Stomach (tissue), 4 donors: ENCODE results near the gene CTIF.

Experiments used
- EP300 ChIP-seq: sonication (generic); formaldehyde crosslinking; IDR thresholded peaks from one replicate; pipeline ENCODE4 v1.6.1; 2017; ENCODE audit warnings: antibody characterized with exemption
- POLR2A ChIP-seq, 4 donors: fragments of 450-650 bp; IDR thresholded peaks; one replicate each; pipeline ENCODE4 v1.6.1; 2016; ENCODE audit warnings: antibody characterized with exemption in 4 of 4, control low read depth in 2 of 4, mild to moderate bottlenecking in 1 of 4, moderate library complexity in 1 of 4
- POLR2AphosphoS5 ChIP-seq, 3 donors: sonication (generic); formaldehyde crosslinking; IDR thresholded peaks; one replicate each; pipeline ENCODE4 v1.6.1; 2016; ENCODE audit warnings: antibody characterized with exemption in 3 of 3
- TF ChIP-seq, protein P1 (sequence below), 7 experiments: fragments of 450-650 bp in 4 of 7; fragments of 200-600 bp in 3 of 7; sonication (generic) in 3 of 7; IDR thresholded peaks; one replicate each; pipeline ENCODE4 v1.5.1; 2016 to 2019; ENCODE audit warnings: antibody characterized with exemption in 7 of 7, control low read depth in 2 of 7, mild to moderate bottlenecking in 1 of 7

DNA sequence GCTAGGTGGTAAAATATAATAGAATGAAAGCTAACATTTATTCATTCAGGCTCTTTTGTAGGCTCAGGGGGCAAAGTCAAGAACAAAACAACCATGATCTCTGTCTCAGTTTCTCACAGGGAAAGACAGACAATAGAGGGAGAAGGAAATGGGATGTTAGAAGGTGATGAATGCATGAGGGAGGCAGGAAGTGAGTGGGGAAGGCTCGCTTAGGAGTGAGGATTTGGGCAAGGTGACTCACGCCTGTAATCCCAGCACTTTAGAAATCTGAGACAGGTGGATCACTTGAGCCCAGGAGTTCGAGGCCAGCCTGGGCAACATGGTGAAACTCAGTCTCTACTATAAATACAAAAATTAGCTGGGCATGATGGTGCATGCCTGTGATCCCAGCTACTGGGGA lies 88.4 kb downstream of the CTIF start:
- no peak for TF ChIP-seq POLR2AphosphoS5 (IDR thresholded peaks at IDR 0.05)
- TF ChIP-seq POLR2A (IDR thresholded peaks at IDR 0.05) = no peak
- TF ChIP-seq, protein P1, sequence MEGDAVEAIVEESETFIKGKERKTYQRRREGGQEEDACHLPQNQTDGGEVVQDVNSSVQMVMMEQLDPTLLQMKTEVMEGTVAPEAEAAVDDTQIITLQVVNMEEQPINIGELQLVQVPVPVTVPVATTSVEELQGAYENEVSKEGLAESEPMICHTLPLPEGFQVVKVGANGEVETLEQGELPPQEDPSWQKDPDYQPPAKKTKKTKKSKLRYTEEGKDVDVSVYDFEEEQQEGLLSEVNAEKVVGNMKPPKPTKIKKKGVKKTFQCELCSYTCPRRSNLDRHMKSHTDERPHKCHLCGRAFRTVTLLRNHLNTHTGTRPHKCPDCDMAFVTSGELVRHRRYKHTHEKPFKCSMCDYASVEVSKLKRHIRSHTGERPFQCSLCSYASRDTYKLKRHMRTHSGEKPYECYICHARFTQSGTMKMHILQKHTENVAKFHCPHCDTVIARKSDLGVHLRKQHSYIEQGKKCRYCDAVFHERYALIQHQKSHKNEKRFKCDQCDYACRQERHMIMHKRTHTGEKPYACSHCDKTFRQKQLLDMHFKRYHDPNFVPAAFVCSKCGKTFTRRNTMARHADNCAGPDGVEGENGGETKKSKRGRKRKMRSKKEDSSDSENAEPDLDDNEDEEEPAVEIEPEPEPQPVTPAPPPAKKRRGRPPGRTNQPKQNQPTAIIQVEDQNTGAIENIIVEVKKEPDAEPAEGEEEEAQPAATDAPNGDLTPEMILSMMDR (IDR thresholded peaks at IDR 0.05) = no peak
- no peak for TF ChIP-seq EP300
